Gastrocnemius medialis (tissue), 4 donors: ENCODE data around the gene TP53AIP1. TPM values are rescaled to one million over a fixed set of nuclear protein-coding genes. Genes with fewer than 3 reads are reported as not detected.

Source experiments
- ATAC-seq, 2 donors: fragments of 150-250 bp; one replicate each; pipeline ENCODE4 v1.9.1; 2016
- DNase-seq, 2 donors: peaks; one replicate each; pipeline ENCODE4 v3.0.0-alpha.2; 2019
- H3K27ac ChIP-seq, 4 donors: fragments of 200-600 bp; sonication (generic); 1 replicate in 1 of 4; 2 replicates in 3 of 4; pipeline ENCODE4 v1.5.1; 2016 to 2018; ENCODE audit warnings: mild to moderate bottlenecking in 2 of 4, moderate library complexity in 1 of 4
- H3K27me3 ChIP-seq, 3 donors: fragments of 200-600 bp; sonication (generic) in 2 of 3; 1 replicate in 1 of 3; 2 replicates in 2 of 3; pipeline versions ENCODE4 v1.5.1 to v1.6.0; 2016 to 2019; ENCODE audit warnings: mild to moderate bottlenecking in 1 of 3, moderate library complexity in 1 of 3
- H3K36me3 ChIP-seq, 2 donors: fragments of 200-600 bp; sonication (generic) in 1 of 2; one replicate each; pipeline ENCODE4 v1.5.1; 2017 to 2018
- H3K4me1 ChIP-seq, 2 donors: fragments of 200-600 bp; sonication (generic) in 1 of 2; one replicate each; pipeline ENCODE4 v1.5.1; 2016 to 2017; ENCODE audit warnings: mild to moderate bottlenecking in 2 of 2
- H3K4me3 ChIP-seq, 4 donors: fragments of 200-600 bp; sonication (generic) in 3 of 4; 1 replicate in 1 of 4; 2 replicates in 3 of 4; pipeline ENCODE4 v1.5.1; 2016 to 2019; ENCODE audit warnings: mild to moderate bottlenecking in 2 of 4
- H3K9me3 ChIP-seq, 3 donors: fragments of 200-600 bp; sonication (generic) in 2 of 3; 1 replicate in 1 of 3; 2 replicates in 2 of 3; pipeline ENCODE4 v1.5.1; 2016 to 2019
- CTCF ChIP-seq, 5 experiments: fragments of 450-650 bp in 3 of 5; fragments of 200-600 bp in 2 of 5; sonication (generic) in 2 of 5; IDR thresholded peaks in 4 of 5; conservative IDR thresholded peaks in 1 of 5; 1 replicate in 4 of 5; 2 replicates in 1 of 5; pipeline ENCODE4 v1.5.1; 2016 to 2019; ENCODE audit warnings: antibody characterized with exemption in 5 of 5, mild to moderate bottlenecking in 3 of 5, moderate library complexity in 3 of 5
- POLR2A ChIP-seq, 2 donors: fragments of 450-650 bp; IDR thresholded peaks; one replicate each; pipeline ENCODE4 v1.6.1; 2017; ENCODE audit warnings: antibody characterized with exemption in 2 of 2, mild to moderate bottlenecking in 2 of 2, moderate library complexity in 2 of 2
- in situ Hi-C, 4 donors: fragments of 200-750 bp; cut with MboI; loops; one replicate each; pipeline versions ENCODE4 v1.15.0 to v1.8.0; 2017; ENCODE audit warnings: low sequenced_read_pairs in 4 of 4
- intact Hi-C: fragments of 100-400 bp; cut with DNase I; formaldehyde crosslinking; loops from one replicate; pipeline ENCODE4 v1.15.1; 2023; ENCODE audit warnings: low total_unique reads
- total RNA-seq, 4 donors: library from RNA; depleted of rRNA; stranded (reverse); fragments of >200 nt; gene quantifications; one replicate each; pipeline versions ENCODE4 v1.1.0 to v1.2.3, GENCODE V29; 2016

TP53AIP1 gene
- total RNA-seq, 4 donors from 2014 or later, result not detected

GRCh38 chr11:128926437-128927107 is 16.1 kb downstream of the TP53AIP1 start:
- TF ChIP-seq CTCF (IDR thresholded peaks at IDR 0.05 in 4 of 5, conservative IDR thresholded peaks at IDR 0.05 in 1 of 5) (no peak), POLR2A (IDR thresholded peaks at IDR 0.05) (no peak)
- Histone ChIP-seq H3K9me3 (no peaks in the 10 kb centered on the region), H3K27me3 (no peaks in the 10 kb centered on the region), H3K4me1 (no peaks in the 10 kb centered on the region), H3K4me3 (no peak overlapping the region), H3K36me3 (no peaks in the 10 kb centered on the region), H3K27ac (no peak overlapping the region)
- in situ Hi-C loops (no loop called here), intact Hi-C loops (no loop called here)
- ATAC-seq (no peak), DNase-seq (no peak)

GRCh38 chr11:128926000-128926399 is 16.7 kb downstream of the TP53AIP1 start:
- Histone ChIP-seq H3K27ac (no peak overlapping the region), H3K9me3 (no peaks in the 10 kb centered on the region), H3K27me3 (no peaks in the 10 kb centered on the region), H3K4me1 (no peaks in the 10 kb centered on the region), H3K4me3 (no peak overlapping the region), H3K36me3 (no peaks in the 10 kb centered on the region)
- intact Hi-C loops, result no loop called here
- DNase-seq (no peak), ATAC-seq (no peak)
- in situ Hi-C loops, result no loop called here
- TF ChIP-seq POLR2A (IDR thresholded peaks at IDR 0.05), result no peak
- TF ChIP-seq CTCF (IDR thresholded peaks at IDR 0.05 in 4 of 5, conservative IDR thresholded peaks at IDR 0.05 in 1 of 5), result no peak

GRCh38 chr11:128925250-128925600 is 17.4 kb downstream of the TP53AIP1 start:
- H3K27ac ChIP-seq, result no peak overlapping the region
- no peaks in the 10 kb centered on the region for H3K36me3 ChIP-seq
- no peaks in the 10 kb centered on the region for H3K9me3 ChIP-seq
- no peaks in the 10 kb centered on the region for H3K27me3 ChIP-seq
- in situ Hi-C loops (no loop called here), intact Hi-C loops (no loop called here)
- no peaks in the 10 kb centered on the region for H3K4me1 ChIP-seq
- no peak overlapping the region for H3K4me3 ChIP-seq
- DNase-seq (no peak), ATAC-seq (no peak)
- TF ChIP-seq POLR2A (IDR thresholded peaks at IDR 0.05), result no peak
- no peak for TF ChIP-seq CTCF (IDR thresholded peaks at IDR 0.05 in 4 of 5, conservative IDR thresholded peaks at IDR 0.05 in 1 of 5)

- in situ Hi-C loops, result loop anchor here in 1 of 4 donors (25.0 kb wide), 1 partner anchor 88 kb away; no protein-coding TSS in a partner anchor
- TF ChIP-seq POLR2A (IDR thresholded peaks at IDR 0.05) (no peak), CTCF (IDR thresholded peaks at IDR 0.05 in 4 of 5, conservative IDR thresholded peaks at IDR 0.05 in 1 of 5) (no peak)
- Histone ChIP-seq H3K27me3 (no peaks in the 10 kb centered on the region), H3K9me3 (no peaks in the 10 kb centered on the region), H3K4me1 (no peaks in the 10 kb centered on the region), H3K4me3 (no peak overlapping the region), H3K36me3 (no peaks in the 10 kb centered on the region), H3K27ac (no peak overlapping the region)
- no peak for ATAC-seq
- intact Hi-C loops, result no loop called here
- no peak for DNase-seq
Measured at GRCh38 chr11:128924510-128925249, 18.0 kb downstream of the TP53AIP1 start.
